Right lobe of liver (tissue), 4 donors: ENCODE results near the gene FAM25G.

Source experiments
- CTCF ChIP-seq, 4 donors: fragments of 200-600 bp in 3 of 4; fragments of 450-650 bp in 1 of 4; IDR thresholded peaks; one replicate each; pipeline versions ENCODE4 v1.5.1 to v1.8.0; 2016 to 2022; ENCODE audit warnings: antibody characterized with exemption in 4 of 4, mild to moderate bottlenecking in 2 of 4
- POLR2A ChIP-seq: fragments of 450-650 bp; IDR thresholded peaks from one replicate; pipeline ENCODE4 v1.6.1; 2017; ENCODE audit warnings: antibody characterized with exemption, mild to moderate bottlenecking
- donor health status: DM: no; HTN: no; CAD: no.
- donor health status: DM: no; HTN: no; CAD: no.
- donor health status: DM: no; HTN: yes; CAD: no.

- TF ChIP-seq CTCF (IDR thresholded peaks at IDR 0.05) = no peak
- TF ChIP-seq POLR2A = no peak
These were observed 41.1 kb downstream of the FAM25G start for GRCh38 chr10:47450442-47450841.
